H1 (cell line): ENCODE data around the gene NPTXR. TPM values are rescaled to one million over a fixed set of nuclear protein-coding genes. Genes with fewer than 3 reads are reported as not detected.

Experiments used
- ASH2L ChIP-seq: fragments of 200-600, 300-600 bp; sonication (generic); IDR thresholded peaks from one replicate; pipeline ENCODE4 v1.7.1; 2017; ENCODE audit warnings: low read length
- CHD1 ChIP-seq: IDR thresholded peaks from 2 replicates; pipeline ENCODE4 v1.6.1; 2012; ENCODE audit warnings: low read depth, low read length, improper control_type of control experiment
- EGR1 ChIP-seq: IDR thresholded peaks from 2 replicates; pipeline ENCODE4 v1.6.1; 2011; ENCODE audit warnings: low read depth, low read length, borderline replicate concordance
- NANOG ChIP-seq: IDR thresholded peaks from 2 replicates; pipeline ENCODE4 v1.6.1; 2011; ENCODE audit warnings: low read length, low read depth, mild to moderate bottlenecking, inconsistent platforms; ENCODE audit not compliant: insufficient read depth, poor library complexity, severe bottlenecking
- NRF1 ChIP-seq: IDR thresholded peaks from 2 replicates; pipeline ENCODE4 v1.6.1; 2011; ENCODE audit warnings: mild to moderate bottlenecking, low read depth, low read length, improper control_type of control experiment
- PHF8 ChIP-seq: fragments of 200-600 bp; sonication (generic); conservative IDR thresholded peaks from 2 replicates; pipeline ENCODE4 v1.7.1; 2012; ENCODE audit warnings: low read depth, mild to moderate bottlenecking, inconsistent platforms, low read length, moderate library complexity
- POLR2A ChIP-seq, 2 experiments: IDR thresholded peaks; 1 replicate in 1 of 2; 2 replicates in 1 of 2; pipeline ENCODE4 v1.6.1; 2011; ENCODE audit warnings: low read depth in 2 of 2, low read length in 2 of 2, mild to moderate bottlenecking in 2 of 2; ENCODE audit errors: control extremely low read depth in 1 of 2
- RNF2 ChIP-seq: fragments of 200-900, 300-1000 bp; sonication (generic); IDR thresholded peaks from 2 replicates; pipeline ENCODE4 v1.7.1; 2016; ENCODE audit warnings: borderline replicate concordance, low read depth, mild to moderate bottlenecking, antibody characterized with exemption, low read length; ENCODE audit not compliant: poor library complexity, severe bottlenecking; ENCODE audit errors: missing control alignments
- SIX5 ChIP-seq: IDR thresholded peaks from 2 replicates; pipeline ENCODE4 v1.6.1; 2011; ENCODE audit warnings: mild to moderate bottlenecking, low read depth, low read length
- SP1 ChIP-seq: IDR thresholded peaks from 2 replicates; pipeline ENCODE4 v1.6.1; 2011; ENCODE audit warnings: low read depth, low read length
- SUZ12 ChIP-seq: fragments of 200-600 bp; sonication (generic); IDR thresholded peaks from 2 replicates; pipeline ENCODE4 v1.6.1; 2012; ENCODE audit warnings: mild to moderate bottlenecking, inconsistent platforms, low read length, moderate library complexity, mixed read lengths
- YY1 ChIP-seq: IDR thresholded peaks from 2 replicates; pipeline ENCODE4 v1.6.1; 2011; ENCODE audit warnings: low read depth, mild to moderate bottlenecking, low read length
- polyA plus RNA-seq, 7 experiments: library from polyadenylated mRNA; depleted of rRNA in 3 of 7; stranded (reverse) in 5 of 7; unstranded in 2 of 7; fragments of >200 nt in 5 of 7; fragments of 200-250 nt in 2 of 7; gene quantifications; 1 replicate in 5 of 7; 2 replicates in 1 of 7; 4 replicates in 1 of 7; pipeline versions ENCODE4 v1.2.1 to v1.2.3, GENCODE V29; 2011 to 2013; ENCODE audit warnings: missing spikeins in 2 of 7, mixed read lengths in 2 of 7
- total RNA-seq: library from RNA; stranded (reverse); fragmentation: NEBNext Ultra II Directional; extraction: Animal tissue kit (Norgen Biotek cat#: 25700); gene quantifications from 2 replicates; pipeline ENCODE4 v1.2.1, GENCODE V29; 2021

The NPTXR gene
- total and polyA plus RNA-seq, 2 of the 8 experiments (the other 6 are each of a cell fraction or from before 2014, with no cell fraction given) = 3.7 to 6.4 TPM

- TF ChIP-seq EGR1 (0 out of 2 replicates have a peak, but pooled peaks have one; percentile 28), NRF1 (no peak), SP1 (no peak), SUZ12 (0 out of 2 replicates have a peak, but pooled peaks have one; percentile 34), RNF2 (no peak), PHF8 (peak; percentile 67), ASH2L (peak; percentile 82), SIX5 (no peak), POLR2A (IDR thresholded peaks at IDR 0.05; ENCODE audit: control extremely low read depth in 1 of 2, low read depth in 2 of 2, low read length in 2 of 2) (peak in 1 of 2 experiments; percentile 8; a peak in 2 of 3 replicates), NANOG (peak; percentile 9), YY1 (peak; percentile 91), CHD1 (no peak)
Measured at GRCh38 chr22:38872831-38873248, 29.0 kb upstream of the NPTXR start (continued).
